Muscle layer of colon (tissue), 2 donors: Measurements from ENCODE around the gene OR6F1.
"Not testable (repeated sequence)": the region's sequence is repeated elsewhere in the genome, so short reads cannot be mapped to it uniquely, and the experiment has no call there.

Source experiments
- H3K27ac ChIP-seq: one replicate; pipeline ENCODE4 v1.7.0; 2013; ENCODE audit warnings: low read depth, mild to moderate bottlenecking, low read length, moderate library complexity
- H3K27me3 ChIP-seq, 2 donors: one replicate each; pipeline ENCODE4 v1.7.0; 2013; ENCODE audit warnings: low read length in 2 of 2, mild to moderate bottlenecking in 2 of 2; ENCODE audit not compliant: insufficient read depth in 2 of 2, control insufficient read depth in 1 of 2
- H3K36me3 ChIP-seq: one replicate; pipeline ENCODE4 v1.7.0; 2013; ENCODE audit warnings: mild to moderate bottlenecking, low read length; ENCODE audit not compliant: insufficient read depth
- H3K4me1 ChIP-seq: one replicate; pipeline ENCODE4 v1.7.0; 2013; ENCODE audit warnings: mild to moderate bottlenecking, low read length; ENCODE audit not compliant: insufficient read depth
- H3K4me3 ChIP-seq, 2 donors: one replicate each; pipeline ENCODE4 v1.7.0; 2013; ENCODE audit warnings: low read length in 2 of 2, low read depth in 1 of 2, mild to moderate bottlenecking in 1 of 2, moderate library complexity in 1 of 2
- H3K9ac ChIP-seq: one replicate; pipeline ENCODE4 v1.7.0; 2013; ENCODE audit warnings: low read length
- H3K9me3 ChIP-seq: one replicate; pipeline ENCODE4 v1.7.0; 2013; ENCODE audit warnings: mild to moderate bottlenecking, low read length
- donor health status: abdominal sarcoma.
- donor health status: Adenocarcinoma of cecum.

Gene OR6F1

DNA sequence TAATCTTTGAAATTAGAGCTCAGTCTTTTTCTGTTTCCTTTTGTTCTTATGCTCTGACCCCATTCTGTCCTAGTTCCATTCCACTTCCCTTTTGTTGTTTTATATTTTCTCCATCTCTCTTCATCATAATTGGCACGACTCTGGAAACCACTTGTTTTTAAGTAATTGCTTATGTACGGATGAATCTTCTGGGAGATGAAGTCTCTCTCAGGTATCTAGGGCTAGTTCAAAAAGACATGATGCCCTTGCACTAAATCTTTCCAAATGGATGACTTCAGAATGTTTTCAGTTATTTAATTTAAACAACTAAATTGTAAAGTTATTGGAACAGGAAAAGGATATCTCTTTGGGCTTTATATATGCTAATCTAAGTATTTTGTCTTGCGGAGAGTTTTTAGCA is at the start of gene OR6F1:
OR6F1 (minus strand) TSS at position 101 of the 400 bp plus-strand sequence. CDS start 3,891 bp downstream, outside the sequence.
- H3K27me3 ChIP-seq: no peaks in the 10 kb centered on the region
- H3K9me3 ChIP-seq: no peaks in the 10 kb centered on the region
- no peaks in the 10 kb centered on the region for H3K4me1 ChIP-seq
- H3K9ac ChIP-seq: no peak within 1 kb of the TSS
- H3K36me3 ChIP-seq: no peaks in the 10 kb centered on the region
- H3K4me3 ChIP-seq: no peak within 1 kb of the TSS
- H3K27ac ChIP-seq: no peak within 1 kb of the TSS

DNA sequence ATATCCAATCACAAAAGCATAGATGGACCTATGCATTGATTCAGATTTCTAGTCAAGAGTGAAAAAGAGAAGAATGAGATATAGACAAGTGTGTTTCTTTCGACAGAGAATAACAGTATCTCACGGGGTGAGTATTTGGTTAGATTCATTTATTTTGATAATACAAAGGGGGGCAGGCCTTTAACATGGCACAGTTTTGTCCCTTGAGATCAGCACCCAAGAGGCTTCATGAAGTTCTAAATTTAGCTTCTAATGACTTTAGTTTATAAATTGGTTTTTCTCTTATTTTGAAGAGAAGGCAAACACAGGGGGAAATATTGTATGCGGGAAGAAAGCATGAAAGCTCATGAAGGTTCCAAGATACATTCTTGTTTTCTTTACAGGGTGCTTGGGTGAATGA is 44.0 kb upstream of the OR6F1 start, which contains the start of gene OR1C1:
OR1C1 (minus strand) TSS at position 101 of the 400 bp plus-strand sequence. CDS start 2,150 bp downstream, outside the sequence.
- Histone ChIP-seq H3K4me3 (no peak within 1 kb of the TSS), H3K4me1 (no peaks in the 10 kb centered on the region), H3K27ac (no peak within 1 kb of the TSS), H3K9me3 (no peaks in the 10 kb centered on the region), H3K36me3 (no peaks in the 10 kb centered on the region), H3K9ac (no peak within 1 kb of the TSS), H3K27me3 (no peaks in the 10 kb centered on the region)

DNA sequence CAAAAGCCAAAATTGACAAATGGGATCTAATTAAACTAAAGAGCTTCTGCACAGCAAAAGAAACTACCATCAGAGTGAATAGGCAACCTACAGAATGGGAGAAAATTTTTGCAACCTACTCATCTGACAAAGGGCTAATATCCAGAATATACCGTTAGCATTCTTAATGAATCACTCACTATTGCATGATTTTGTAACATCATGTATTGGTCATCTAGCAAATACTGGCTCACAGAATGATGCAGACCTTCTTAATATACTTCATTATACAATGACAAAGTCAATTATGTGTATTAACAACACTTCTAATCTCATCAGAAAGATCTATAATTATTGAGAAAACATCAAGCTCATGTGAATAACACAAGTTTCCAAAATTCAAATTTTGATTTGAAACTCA is 37.9 kb upstream of the OR6F1 start:
- H3K4me3 ChIP-seq, H3K9ac ChIP-seq, H3K9me3 ChIP-seq, H3K4me1 ChIP-seq, H3K27ac ChIP-seq, H3K36me3 ChIP-seq, H3K27me3 ChIP-seq: not testable (repeated sequence)

DNA sequence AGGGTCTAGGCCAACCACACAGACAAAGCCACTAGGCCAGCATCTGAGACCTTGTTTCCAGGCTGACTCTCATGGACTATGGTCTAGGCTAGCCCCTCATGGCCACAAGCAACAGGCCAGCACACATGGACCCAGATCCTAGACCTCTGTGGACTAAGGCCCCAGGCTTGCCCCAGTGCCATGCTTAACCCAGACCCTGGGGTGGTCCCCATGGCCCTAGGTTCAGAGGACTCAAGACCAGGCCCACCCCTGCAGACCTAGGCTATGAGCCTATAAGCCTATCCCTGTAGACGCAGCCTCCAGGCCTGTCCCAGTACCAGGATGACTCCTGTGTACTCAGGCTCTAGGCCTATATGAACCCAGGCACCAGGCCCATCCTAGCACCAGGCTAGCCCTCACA is 33.4 kb upstream of the OR6F1 start:
- Histone ChIP-seq H3K9ac (no peak overlapping the region), H3K4me3 (no peak overlapping the region), H3K36me3 (no peaks in the 10 kb centered on the region), H3K27ac (no peak overlapping the region), H3K27me3 (no peaks in the 10 kb centered on the region), H3K4me1 (no peaks in the 10 kb centered on the region), H3K9me3 (no peaks in the 10 kb centered on the region)

DNA sequence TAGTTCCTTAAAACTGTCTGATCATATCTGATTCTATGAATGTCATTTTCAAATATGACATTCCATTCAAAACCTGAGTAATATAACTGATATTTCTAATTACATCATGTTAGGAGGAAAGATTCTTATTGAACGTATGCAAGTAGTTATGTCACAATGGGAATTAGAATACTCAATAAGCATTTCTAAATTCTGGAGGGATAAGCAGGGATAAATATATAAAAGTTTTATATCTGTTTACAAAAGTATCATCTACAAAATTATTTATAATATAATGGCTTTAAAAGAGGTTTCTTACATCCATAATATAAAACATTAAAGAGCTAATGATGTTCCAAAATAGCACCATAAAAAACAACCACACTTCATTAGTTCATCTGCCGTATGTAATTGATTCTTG is 31.6 kb upstream of the OR6F1 start, which contains the start of gene OR14A2:
OR14A2 (minus strand) TSS at position 101 of the 400 bp plus-strand sequence.
- H3K27ac ChIP-seq: no peak within 1 kb of the TSS
- H3K4me1 ChIP-seq: no peaks in the 10 kb centered on the region
- no peaks in the 10 kb centered on the region for H3K9me3 ChIP-seq

DNA sequence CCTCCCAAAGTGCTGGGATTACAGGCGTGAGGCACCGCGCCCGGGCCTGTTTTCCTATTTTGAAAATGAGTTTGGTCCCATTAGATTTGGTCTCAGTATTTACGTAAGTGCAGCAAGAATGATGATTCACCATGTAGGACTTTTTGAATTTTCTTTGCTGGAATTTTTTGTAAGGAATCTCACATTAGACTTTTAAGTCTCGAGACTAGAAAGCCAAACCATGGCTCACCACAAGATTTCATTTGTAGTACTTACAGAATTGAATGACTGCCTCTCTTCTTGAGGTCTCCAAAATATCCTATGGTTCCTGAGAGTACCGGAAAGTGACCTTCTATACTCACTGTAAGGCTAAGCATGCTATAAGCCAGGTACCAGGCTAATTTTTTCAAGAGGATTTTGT is 31.2 kb upstream of the OR6F1 start:
- Histone ChIP-seq H3K27me3 (no peaks in the 10 kb centered on the region), H3K27ac (no peak overlapping the region), H3K9ac (no peak overlapping the region), H3K4me3 (no peak overlapping the region), H3K4me1 (no peaks in the 10 kb centered on the region), H3K36me3 (no peaks in the 10 kb centered on the region), H3K9me3 (no peaks in the 10 kb centered on the region)

More for the DNA sequence above, 31.6 kb upstream of the OR6F1 start, which contains the start of gene OR14A2:
- no peak within 1 kb of the TSS for H3K4me3 ChIP-seq
- H3K27me3 ChIP-seq: no peaks in the 10 kb centered on the region
- H3K9ac ChIP-seq: no peak within 1 kb of the TSS
- no peaks in the 10 kb centered on the region for H3K36me3 ChIP-seq

DNA sequence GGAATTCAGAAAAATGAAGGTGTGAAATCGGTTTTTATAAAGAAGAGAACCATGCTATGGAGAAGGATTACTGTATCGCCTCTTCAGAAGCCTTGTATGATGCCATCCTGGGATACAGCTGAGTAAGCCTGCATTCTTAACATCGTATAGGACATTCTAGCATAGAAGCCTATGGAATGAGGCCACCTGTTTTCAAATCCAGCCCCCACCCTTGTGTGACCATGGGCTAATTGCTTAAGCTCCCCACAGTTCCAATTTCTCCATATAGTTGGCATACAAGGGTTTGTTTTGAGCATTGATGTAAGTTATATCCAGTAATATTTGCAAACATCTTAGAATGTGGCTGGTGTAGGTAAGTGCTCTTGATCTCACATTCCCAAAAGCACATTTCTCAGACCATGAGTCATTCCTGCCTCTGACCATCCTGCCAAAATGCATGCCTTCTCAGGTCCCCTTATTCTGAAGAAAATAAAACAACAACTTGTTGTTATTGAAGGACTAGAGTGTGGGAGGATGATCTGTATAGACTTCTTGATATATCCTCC is 30.0 kb upstream of the OR6F1 start:
- H3K9ac ChIP-seq: no peak overlapping the region
- H3K4me1 ChIP-seq: no peaks in the 10 kb centered on the region
- no peak overlapping the region for H3K27ac ChIP-seq
- H3K27me3 ChIP-seq: no peaks in the 10 kb centered on the region
- H3K36me3 ChIP-seq: no peaks in the 10 kb centered on the region
- H3K4me3 ChIP-seq: no peak overlapping the region
- H3K9me3 ChIP-seq: no peaks in the 10 kb centered on the region

DNA sequence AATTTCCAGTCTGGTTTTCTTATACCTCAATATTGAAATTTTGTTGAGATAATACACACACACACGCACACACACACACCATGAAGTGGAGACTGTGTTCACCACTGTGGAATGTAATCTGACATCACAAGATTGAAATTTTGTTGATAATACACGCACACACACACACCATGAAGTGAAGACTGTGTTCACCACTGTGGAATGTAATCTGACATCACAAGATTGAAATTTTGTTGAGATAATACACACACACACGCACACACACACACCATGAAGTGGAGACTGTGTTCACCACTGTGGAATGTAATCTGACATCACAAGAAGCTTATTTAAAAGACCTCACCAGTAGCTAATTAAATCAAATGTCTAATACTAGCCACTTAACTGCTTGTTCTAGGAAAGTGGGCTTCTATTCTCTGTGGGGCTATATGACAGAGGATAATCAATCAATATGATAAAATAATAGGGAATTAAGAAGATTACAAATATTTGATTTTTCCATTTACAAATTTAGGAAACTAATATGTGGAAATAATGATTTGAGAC is 25.8 kb upstream of the OR6F1 start:
- not testable (repeated sequence) for H3K27ac ChIP-seq, H3K9me3 ChIP-seq, H3K27me3 ChIP-seq, H3K36me3 ChIP-seq, H3K9ac ChIP-seq, H3K4me3 ChIP-seq, H3K4me1 ChIP-seq

DNA sequence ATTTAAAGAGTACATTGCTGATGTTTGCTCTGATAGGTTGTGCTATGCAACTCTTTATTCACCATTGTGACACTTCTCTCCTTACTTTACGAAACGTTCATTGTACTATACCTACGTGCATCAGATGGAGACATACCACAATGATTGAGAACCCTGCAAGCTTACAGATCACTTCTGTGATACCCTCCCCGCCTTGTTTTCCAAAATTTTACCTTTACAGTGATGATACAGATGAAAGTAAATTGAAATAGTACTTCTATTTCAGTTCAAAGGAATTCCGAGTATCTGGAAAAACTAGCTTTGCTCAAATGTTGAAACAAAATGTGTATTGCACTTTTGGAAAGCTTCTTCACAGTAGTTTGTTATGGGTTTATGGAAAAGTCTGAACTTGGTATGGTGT is 25.3 kb upstream of the OR6F1 start:
- Histone ChIP-seq H3K9ac (no peak overlapping the region), H3K9me3 (no peaks in the 10 kb centered on the region), H3K4me3 (no peak overlapping the region), H3K27me3 (no peaks in the 10 kb centered on the region), H3K27ac (no peak overlapping the region), H3K36me3 (no peaks in the 10 kb centered on the region), H3K4me1 (no peaks in the 10 kb centered on the region)

DNA sequence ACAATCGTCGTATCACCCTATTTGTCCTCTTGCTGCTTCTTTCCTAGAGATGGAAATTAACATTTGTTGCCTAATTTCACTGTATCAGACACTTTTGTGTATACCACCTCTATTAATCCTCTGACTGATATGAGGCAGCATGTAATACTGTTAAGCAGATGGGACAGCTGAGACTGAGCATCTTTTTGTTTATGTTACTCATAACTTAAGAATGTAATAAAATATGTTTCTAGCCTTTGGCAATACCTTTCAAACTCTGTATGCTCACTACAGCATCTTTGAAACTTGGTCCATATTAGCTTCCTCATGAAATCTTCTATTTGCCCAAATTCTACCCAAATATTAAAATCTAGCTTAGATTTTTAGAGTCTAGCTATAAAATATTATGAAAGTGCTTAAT is 24.3 kb upstream of the OR6F1 start:
- Histone ChIP-seq H3K9me3 (no peaks in the 10 kb centered on the region), H3K27me3 (no peaks in the 10 kb centered on the region), H3K27ac (no peak overlapping the region), H3K36me3 (no peaks in the 10 kb centered on the region), H3K4me3 (no peak overlapping the region), H3K9ac (no peak overlapping the region), H3K4me1 (no peaks in the 10 kb centered on the region)

DNA sequence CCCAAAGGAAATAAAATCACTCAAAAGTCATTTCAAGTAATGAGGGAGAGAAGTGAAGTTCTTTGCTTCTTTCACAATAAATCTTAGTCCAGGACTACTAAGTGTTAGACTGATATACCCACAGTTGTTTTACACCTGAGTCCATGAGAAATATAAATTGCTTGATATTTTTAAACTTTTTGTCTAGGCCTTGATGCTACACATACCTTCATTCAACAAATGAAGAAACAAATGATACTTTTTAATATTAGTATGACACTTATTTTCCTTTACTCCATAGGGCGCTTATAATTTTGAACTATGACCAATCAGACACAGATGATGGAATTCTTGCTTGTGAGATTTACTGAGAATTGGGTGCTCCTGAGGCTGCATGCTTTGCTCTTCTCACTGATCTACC is 21.9 kb upstream of the OR6F1 start, which contains the start of gene OR14K1:
OR14K1 (plus strand) TSS at position 301 of the 400 bp plus-strand sequence; CDS start at position 301, 0 bp downstream.
- Histone ChIP-seq H3K4me1 (no peaks in the 10 kb centered on the region), H3K27me3 (no peaks in the 10 kb centered on the region), H3K9ac (no peak within 1 kb of the TSS), H3K36me3 (no peaks in the 10 kb centered on the region), H3K27ac (no peak within 1 kb of the TSS), H3K4me3 (no peak within 1 kb of the TSS), H3K9me3 (no peaks in the 10 kb centered on the region)

DNA sequence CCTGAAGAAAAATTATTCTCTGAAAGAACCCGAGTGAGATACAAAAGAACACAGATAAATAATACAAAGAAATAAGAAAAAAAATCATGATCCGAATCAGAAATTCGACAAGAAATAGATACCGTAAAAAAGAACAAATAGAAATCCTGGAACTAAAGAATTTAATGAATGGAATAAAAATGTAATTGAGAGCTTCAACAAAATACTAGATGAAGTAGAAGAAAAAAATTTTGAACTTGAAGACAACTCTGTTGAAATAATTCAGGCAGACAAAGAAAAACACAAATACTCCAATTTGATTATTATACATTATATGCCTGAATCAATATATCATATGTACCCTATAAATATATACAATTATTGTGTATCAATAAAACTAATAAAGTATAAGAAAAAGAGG is 4.8 kb upstream of the OR6F1 start:
- Histone ChIP-seq H3K36me3 (no peaks in the 10 kb centered on the region), H3K9me3 (no peaks in the 10 kb centered on the region), H3K27me3 (no peaks in the 10 kb centered on the region), H3K4me1 (no peaks in the 10 kb centered on the region), H3K9ac (no peak overlapping the region), H3K27ac (no peak overlapping the region), H3K4me3 (no peak overlapping the region)
